Colon (tissue), 2 donors: Measurements from ENCODE around the gene ERVW-1.

Experiments
- FAIRE-seq: peaks from 2 replicates; lab custom pipeline; 2012; peaks lifted over from hg19 to GRCh38; lab: Jason Lieb, UNC
- donor health status: control.
- donor health status: control.

Gene ERVW-1

DNA sequence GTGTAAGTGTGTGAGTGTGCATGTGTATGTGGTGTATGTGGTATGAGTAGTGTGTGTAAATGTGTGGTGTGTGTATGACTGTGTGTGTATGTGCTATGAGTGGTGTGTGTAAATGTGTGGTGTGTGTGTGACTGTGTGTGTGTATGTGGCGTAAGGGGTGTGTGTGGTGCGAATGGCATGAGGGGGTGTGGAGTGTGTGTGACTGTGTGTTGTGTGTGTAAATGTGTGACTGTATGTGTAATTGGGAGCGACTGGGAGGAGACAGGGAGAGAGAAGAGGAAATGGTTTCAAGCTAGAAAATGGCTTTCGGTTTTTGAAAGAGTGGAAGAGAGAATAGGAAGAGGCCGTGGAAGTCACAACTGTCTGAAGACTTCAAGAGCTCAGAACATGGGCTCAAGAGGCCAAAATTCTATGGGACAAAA lies 54.0 kb downstream of the ERVW-1 start:
- FAIRE-seq = no peak

DNA sequence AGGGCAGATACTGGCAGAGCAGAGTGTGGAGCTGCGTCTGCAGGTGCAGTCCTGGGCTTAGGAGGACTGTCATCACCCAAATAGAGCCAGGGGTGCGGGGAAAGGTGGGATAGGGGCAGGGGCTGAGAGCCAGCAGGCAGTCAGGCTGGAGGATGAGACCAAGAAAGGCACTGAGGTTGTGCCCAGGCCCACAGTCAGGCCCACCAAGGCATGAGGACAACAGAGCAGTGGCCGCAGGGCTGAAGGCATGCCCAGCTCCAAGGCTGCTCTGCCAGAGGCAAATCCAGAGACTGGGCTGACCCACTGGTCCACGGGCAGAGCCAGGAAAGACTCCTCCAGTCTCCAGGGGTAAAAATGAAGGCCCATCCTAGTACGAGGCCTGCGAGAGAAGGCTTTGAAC lies 54.8 kb downstream of the ERVW-1 start:
- no peak for FAIRE-seq

DNA sequence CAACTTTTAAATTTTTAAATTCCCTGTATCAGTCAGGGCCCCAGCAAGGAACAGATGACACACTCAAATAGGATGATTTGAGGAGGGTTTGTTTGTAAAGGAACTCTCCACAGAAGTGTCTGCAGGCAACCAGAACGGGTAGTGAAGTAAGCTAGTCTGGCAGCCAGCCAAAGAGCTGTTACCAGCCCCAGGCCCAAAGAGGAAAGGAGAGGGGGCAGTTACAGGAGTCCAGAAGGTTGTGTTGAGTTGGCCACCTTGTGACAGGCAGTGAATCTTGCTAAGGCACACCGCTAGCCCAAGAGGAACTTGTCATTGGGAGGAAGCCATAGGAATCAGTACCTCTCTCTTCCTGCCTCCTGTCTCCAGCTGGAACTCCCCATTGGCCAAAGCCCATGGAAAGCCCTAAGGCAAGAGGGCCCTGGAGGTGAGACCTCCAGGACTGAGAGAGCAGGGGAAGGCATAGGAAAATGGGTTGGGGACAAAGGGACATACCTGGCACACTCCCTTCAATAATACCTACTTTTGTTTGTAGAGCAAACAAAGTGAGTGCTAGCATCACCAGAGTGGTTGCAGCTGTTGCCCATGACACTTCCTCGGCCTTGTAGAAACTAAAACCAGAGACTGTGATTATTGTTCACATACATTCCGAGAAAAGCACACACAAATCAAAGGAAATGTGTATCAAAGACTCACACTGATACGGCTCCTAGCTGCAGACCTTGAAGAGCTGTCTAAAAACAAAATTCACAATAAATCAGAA lies 55.9 kb downstream of the ERVW-1 start:
- no peak for FAIRE-seq
